Endothelial cell (in vitro differentiated cells): ENCODE measurements around the gene ANXA1. TPM values are rescaled to one million over a fixed set of nuclear protein-coding genes. Genes with fewer than 3 reads are reported as not detected.

Source experiments
- DNase-seq: peaks from one replicate; pipeline ENCODE4 v3.0.0; 2021; ENCODE audit warnings: low spot score
- H3K27ac Mint-ChIP-seq: one replicate; pipeline ENCODE4 v1.8.0; 2021; ENCODE audit warnings: mixed read lengths, inconsistent platforms; ENCODE audit not compliant: unreplicated experiment
- H3K27me3 Mint-ChIP-seq: one replicate; pipeline ENCODE4 v1.8.0; 2021; ENCODE audit warnings: mild to moderate bottlenecking, moderate library complexity, mixed read lengths, inconsistent platforms; ENCODE audit not compliant: unreplicated experiment
- H3K36me3 Mint-ChIP-seq: one replicate; pipeline ENCODE4 v1.8.0; 2021; ENCODE audit warnings: mild to moderate bottlenecking, low read depth, mixed read lengths, inconsistent platforms; ENCODE audit not compliant: unreplicated experiment
- H3K4me1 Mint-ChIP-seq: one replicate; pipeline ENCODE4 v1.8.0; 2021; ENCODE audit warnings: mild to moderate bottlenecking, mixed read lengths, inconsistent platforms; ENCODE audit not compliant: unreplicated experiment
- H3K4me3 Mint-ChIP-seq: one replicate; pipeline ENCODE4 v1.8.0; 2021; ENCODE audit warnings: mild to moderate bottlenecking, mixed read lengths, inconsistent platforms; ENCODE audit not compliant: unreplicated experiment
- H3K9me3 Mint-ChIP-seq: one replicate; pipeline ENCODE4 v1.8.0; 2021; ENCODE audit warnings: mixed read lengths, inconsistent platforms; ENCODE audit not compliant: unreplicated experiment
- CTCF ChIP-seq: fragments of 200-600 bp; sonication (generic); IDR thresholded peaks from one replicate; pipeline ENCODE4 v1.5.0; 2021; ENCODE audit warnings: antibody characterized with exemption; ENCODE audit not compliant: unreplicated experiment
- total RNA-seq: library from RNA; stranded (reverse); fragmentation: NEBNext Ultra II Directional; extraction: Animal tissue kit (Norgen Biotek cat#: 25700); gene quantifications from one replicate; pipeline ENCODE4 v1.2.1, GENCODE V29; 2021; ENCODE audit not compliant: unreplicated experiment

ANXA1 gene
- total RNA-seq, 1 donor from 2014 or later, result 43.3 TPM

GRCh38 chr9:73216100-73216499 lies 64.4 kb downstream of the ANXA1 start:
- Mint-ChIP-seq H3K4me1 (peaks cover 3% of the 10 kb centered on the region), H3K4me3 (no peak overlapping the region), H3K36me3 (no peaks in the 10 kb centered on the region), H3K27me3 (no peaks in the 10 kb centered on the region), H3K9me3 (no peaks in the 10 kb centered on the region), H3K27ac (no peak overlapping the region)
- no peak for DNase-seq
- no peak for TF ChIP-seq CTCF

Other genes with a start within 250 kb of the ANXA1 start
- 7.0 TPM for gene ALDH1A1, start 198.8 kb upstream of the ANXA1 start, total RNA-seq